ENCODE data around the gene DPEP3.

- TF ChIP-seq EZH2 (IDR thresholded peaks at IDR 0.05; ENCODE audit: insufficient read depth, poor library complexity, severe bottlenecking) (no peak), EZH2phosphoT487 (IDR thresholded peaks at IDR 0.05; ENCODE audit: insufficient read depth, low read depth) (no peak)
Observed at GRCh38 chr16:67936880-67937605, 43.3 kb downstream of the DPEP3 start.

Measured in GM23248 (cell line).